ENCODE data around the gene MBOAT7.

The MBOAT7 gene

DNA sequence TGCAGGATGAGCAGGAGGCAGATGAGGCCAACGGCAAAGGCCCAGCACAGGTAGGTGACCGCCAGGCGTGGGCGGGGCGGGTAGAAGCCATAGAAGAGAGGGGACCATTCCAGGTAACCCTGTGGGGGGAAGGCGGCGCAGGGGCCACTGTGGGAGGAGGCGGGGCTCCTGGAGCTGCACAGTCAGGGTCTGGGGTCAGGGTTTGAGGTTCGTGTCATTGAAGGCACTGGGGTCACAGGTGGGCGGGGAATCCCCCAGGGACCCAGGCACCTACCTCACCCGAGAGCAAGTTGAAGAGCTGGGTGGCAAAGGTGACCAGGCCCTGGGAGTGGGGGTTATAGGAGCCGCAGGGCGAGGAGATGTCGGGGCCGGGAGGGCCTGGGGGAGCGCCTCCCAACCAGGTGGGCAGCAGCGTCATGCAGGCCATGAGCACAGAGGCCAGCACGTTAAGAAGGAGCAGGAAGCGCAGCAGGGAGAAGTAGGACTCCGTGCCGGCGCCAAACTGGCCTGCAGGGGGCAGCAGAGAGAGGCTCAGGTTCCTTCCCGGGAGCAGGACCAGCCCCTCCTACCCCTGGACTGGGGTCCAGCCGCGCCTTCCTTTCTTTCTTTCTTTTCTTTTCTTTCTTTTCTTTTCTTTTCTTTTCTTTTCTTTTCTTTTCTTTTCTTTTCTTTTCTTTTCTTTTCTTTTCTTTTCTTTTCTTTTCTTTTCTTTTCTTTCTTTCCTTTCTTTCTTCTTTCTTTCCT is 21.0 kb downstream of the MBOAT7 start:
- Histone ChIP-seq H3K4me3 (replicated peaks; ENCODE audit: insufficient read depth, low read length) (no peak overlapping the region), H3K27ac (replicated peaks) (no peak overlapping the region), H3K27me3 (ENCODE audit: insufficient read depth, poor library complexity, severe bottlenecking) (peaks cover 2% of the 10 kb centered on the region)
- TF ChIP-seq POLR2AphosphoS5 (IDR thresholded peaks at IDR 0.05; ENCODE audit: low read depth) (no peak), REST (IDR thresholded peaks at IDR 0.05; ENCODE audit: insufficient replicate concordance, low read depth) (no peak), GABPA (IDR thresholded peaks at IDR 0.05; ENCODE audit: low read depth) (no peak), SPI1 (IDR thresholded peaks at IDR 0.05; ENCODE audit: borderline replicate concordance, low read depth) (peak; percentile 5; the same call in 1 of the 2 replicates)
- TF ChIP-seq, protein P1, sequence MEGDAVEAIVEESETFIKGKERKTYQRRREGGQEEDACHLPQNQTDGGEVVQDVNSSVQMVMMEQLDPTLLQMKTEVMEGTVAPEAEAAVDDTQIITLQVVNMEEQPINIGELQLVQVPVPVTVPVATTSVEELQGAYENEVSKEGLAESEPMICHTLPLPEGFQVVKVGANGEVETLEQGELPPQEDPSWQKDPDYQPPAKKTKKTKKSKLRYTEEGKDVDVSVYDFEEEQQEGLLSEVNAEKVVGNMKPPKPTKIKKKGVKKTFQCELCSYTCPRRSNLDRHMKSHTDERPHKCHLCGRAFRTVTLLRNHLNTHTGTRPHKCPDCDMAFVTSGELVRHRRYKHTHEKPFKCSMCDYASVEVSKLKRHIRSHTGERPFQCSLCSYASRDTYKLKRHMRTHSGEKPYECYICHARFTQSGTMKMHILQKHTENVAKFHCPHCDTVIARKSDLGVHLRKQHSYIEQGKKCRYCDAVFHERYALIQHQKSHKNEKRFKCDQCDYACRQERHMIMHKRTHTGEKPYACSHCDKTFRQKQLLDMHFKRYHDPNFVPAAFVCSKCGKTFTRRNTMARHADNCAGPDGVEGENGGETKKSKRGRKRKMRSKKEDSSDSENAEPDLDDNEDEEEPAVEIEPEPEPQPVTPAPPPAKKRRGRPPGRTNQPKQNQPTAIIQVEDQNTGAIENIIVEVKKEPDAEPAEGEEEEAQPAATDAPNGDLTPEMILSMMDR (IDR thresholded peaks at IDR 0.05; ENCODE audit: insufficient read depth, low read length) = peak; percentile 83
- peak; percentile 76 to 92 for DNase-seq (ENCODE audit: low read depth in 1 of 2, low spot score in 1 of 2)

DNA sequence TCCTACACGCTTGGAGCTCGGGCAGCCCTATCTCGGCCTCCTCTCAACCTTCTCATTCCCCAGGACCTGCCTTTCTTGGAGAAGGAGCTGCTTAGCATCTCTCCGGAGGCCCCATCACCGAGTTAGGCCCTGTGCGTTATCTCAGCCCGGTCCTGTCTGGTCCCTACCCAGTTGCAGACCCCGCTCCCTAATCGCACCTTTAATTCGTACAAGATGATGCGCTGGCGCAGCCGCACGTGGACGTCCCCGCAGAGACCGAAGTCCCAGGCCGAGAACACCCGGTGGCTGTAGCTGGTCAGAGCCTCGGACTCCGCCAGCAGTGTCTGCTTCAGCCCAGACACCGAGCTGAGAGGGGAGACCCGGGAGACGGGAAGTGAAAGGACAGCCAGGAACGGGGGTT is 24.2 kb downstream of the MBOAT7 start:
- TF ChIP-seq GABPA (IDR thresholded peaks at IDR 0.05; ENCODE audit: low read depth) (no peak), REST (IDR thresholded peaks at IDR 0.05; ENCODE audit: insufficient replicate concordance, low read depth) (no peak), POLR2AphosphoS5 (IDR thresholded peaks at IDR 0.05; ENCODE audit: low read depth) (no peak), SPI1 (IDR thresholded peaks at IDR 0.05; ENCODE audit: borderline replicate concordance, low read depth) (no peak)
- TF ChIP-seq, protein P1 (IDR thresholded peaks at IDR 0.05; ENCODE audit: insufficient read depth, low read length) = no peak

GRCh38 chr19:54164369-54165068 is 24.9 kb downstream of the MBOAT7 start:
- DNase-seq (ENCODE audit: low read depth in 1 of 2, low spot score in 1 of 2) = peak in 1 of 2 experiments; percentile 17
- no peak for TF ChIP-seq POLR2AphosphoS5 (IDR thresholded peaks at IDR 0.05; ENCODE audit: low read depth)
- TF ChIP-seq, protein P1 (IDR thresholded peaks at IDR 0.05; ENCODE audit: insufficient read depth, low read length) = no peak
- TF ChIP-seq GABPA (IDR thresholded peaks at IDR 0.05; ENCODE audit: low read depth) = no peak
- TF ChIP-seq SPI1 (IDR thresholded peaks at IDR 0.05; ENCODE audit: borderline replicate concordance, low read depth) = no peak
- no peak for TF ChIP-seq REST (IDR thresholded peaks at IDR 0.05; ENCODE audit: insufficient replicate concordance, low read depth)
- no peak overlapping the region for H3K27ac ChIP-seq (replicated peaks)
- peaks cover 2% of the 10 kb centered on the region for H3K27me3 ChIP-seq (ENCODE audit: insufficient read depth, poor library complexity, severe bottlenecking)
- no peak overlapping the region for H3K4me3 ChIP-seq (replicated peaks; ENCODE audit: insufficient read depth, low read length)

More for the DNA sequence above, 24.2 kb downstream of the MBOAT7 start:
- Histone ChIP-seq H3K27ac (replicated peaks) (no peak overlapping the region), H3K4me3 (replicated peaks; ENCODE audit: insufficient read depth, low read length) (no peak overlapping the region), H3K27me3 (ENCODE audit: insufficient read depth, poor library complexity, severe bottlenecking) (peaks cover 2% of the 10 kb centered on the region)
- DNase-seq (ENCODE audit: low read depth in 1 of 2, low spot score in 1 of 2) = no peak
